ENCODE data around the gene ISG20L2.
A peak's percentile ranks its signal among the peaks of the same experiment; 100 is the strongest.

The ISG20L2 gene

DNA sequence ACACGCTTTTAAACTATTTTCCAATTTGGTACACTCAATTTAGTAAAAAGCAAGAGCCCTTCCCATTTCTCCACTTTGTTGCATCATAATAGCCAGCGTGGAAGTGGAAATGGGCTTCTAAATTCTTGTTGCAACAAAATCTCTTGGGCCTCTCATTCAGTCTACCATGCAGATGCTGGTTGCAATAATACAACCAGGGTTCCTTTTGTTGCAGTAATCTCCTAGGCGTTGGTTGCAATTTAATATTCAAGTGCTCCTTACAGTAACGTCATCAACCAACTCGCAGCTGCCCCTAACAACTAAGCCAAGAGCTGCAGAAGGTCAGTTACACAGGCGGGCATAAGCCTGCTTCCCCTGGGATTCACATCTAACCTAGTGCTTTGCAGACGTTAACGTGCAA, 25.7 kb upstream of the ISG20L2 start:
- DNase-seq (ENCODE audit: low read depth in 2 of 2, low spot score in 1 of 2), result no peak

DNA sequence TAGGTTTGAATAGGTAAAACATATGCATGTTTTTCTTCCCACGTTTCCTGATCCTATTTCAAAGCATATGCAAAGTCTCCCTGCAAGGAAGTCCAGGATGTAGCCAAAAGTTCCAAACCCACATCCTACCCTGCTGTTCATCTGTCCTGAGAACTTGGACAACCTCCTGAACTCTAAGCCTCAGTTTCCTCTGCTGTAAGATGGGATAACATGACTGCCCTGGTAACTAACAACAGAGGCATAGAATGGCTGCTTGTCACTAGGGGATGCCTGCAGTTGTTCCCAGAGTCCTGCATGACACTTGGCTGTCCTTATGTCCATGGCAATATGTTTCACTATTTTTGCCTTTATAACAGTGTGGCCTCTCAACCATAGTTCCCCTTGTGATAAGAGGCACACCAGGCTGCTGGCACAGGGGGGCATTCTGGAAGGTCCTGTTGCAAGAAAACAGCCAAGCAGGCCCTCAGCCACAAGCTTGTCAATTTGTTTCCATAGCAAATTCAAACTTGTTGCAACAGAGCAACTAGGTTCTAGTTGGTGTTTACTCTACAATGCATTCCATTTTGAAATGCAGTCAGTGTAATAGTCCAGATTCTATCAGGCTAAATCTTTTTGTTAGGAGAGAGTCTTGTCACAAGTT, 24.4 kb upstream of the ISG20L2 start:
- DNase-seq (ENCODE audit: low read depth in 2 of 2, low spot score in 1 of 2), result no peak

DNA sequence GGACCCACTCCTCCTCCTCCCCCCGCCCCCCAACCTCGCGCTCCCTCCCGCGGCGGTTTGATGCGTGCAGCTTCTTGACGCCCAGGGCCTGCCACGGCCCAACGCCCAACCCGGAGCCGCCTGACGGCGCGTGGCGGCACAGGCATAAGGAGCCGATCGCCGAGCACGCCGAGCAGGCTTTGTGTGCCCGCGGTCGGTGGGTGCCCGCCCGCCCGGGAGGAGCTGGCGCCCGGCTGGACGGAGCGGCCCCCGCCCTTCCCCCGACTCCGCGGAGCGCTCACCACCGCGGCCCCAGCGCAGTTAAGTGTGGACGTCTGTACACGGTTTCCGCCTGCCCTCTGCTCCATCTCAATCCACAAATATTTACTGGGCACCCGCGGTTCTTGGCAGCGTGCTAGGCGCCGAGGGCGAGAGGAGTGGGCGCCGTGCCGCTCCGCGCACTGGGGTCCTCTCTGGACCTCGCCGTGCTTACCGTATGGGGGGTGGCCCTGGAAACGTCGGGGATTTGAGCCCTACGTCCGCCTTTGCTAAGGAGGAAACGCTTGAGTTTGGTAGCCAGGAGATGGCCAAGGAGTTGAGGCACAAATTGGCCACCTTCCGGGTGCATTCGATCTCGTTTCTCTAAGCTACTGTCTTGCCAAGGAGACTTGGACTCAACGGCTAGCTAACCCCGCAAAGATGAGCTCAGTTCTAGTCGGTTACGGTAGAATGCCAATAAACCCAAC, 23.4 kb upstream of the ISG20L2 start:
- peak; percentile 92 to 97 for DNase-seq (ENCODE audit: low read depth in 2 of 2, low spot score in 1 of 2)

DNA sequence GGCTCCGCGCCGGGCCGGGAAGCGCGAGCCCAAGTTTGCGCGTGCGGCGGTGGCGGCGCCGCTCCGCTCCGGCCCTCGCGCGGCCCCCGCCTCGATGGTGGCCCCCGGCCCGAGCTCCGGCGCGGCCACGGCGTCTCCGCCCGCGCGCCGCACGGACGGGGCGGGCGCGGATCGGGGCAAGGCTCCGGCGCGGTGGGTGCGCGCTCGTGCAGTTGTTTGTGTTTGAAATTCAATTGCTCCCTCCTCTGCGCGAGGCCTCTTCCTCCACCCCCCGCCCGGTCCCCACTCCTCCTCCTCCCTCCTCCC, 22.8 kb upstream of the ISG20L2 start, which contains the start of gene HDGF:
TSS of gene HDGF (minus strand) at position 225 of the 306 bp plus-strand sequence. CDS start 246 bp downstream, outside the sequence.
- no peak for DNase-seq (ENCODE audit: low read depth in 2 of 2, low spot score in 1 of 2)

DNA sequence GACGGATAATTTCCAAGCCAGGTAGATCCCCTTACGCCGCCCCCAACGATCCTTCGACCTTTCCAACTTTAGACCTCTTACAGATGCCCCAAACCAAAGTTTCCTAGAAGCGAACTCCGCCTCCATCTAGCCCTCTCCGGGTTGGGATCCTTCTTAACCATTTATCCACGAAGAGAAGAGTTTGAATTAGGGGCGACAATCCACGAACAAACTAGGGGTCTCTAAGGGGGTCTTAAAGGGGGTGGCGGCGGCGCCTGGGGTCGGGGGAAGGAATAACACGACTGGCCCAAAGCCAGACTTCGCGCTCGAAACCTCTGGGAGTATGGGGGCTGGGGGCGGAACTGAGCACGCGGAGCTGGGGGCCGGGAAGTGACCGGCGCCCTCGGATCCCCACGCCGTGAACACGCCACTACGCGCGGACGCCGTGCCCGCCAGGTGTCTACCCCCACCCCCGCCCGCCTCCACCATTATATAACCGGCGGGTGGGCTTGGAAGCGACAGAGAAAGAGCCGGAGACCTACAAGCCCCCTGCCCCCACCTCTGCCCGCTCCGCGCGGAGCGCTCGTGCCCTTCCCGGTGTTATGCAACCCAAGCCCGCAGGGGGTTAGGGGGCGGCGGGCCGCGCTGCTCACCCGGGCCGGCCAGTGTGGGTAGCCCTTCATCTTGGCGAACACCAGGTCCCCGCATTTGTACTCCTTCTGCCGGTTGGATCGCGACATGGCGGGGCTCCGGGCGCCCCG, 22.3 kb upstream of the ISG20L2 start:
- DNase-seq (ENCODE audit: low read depth in 2 of 2, low spot score in 1 of 2), result no peak

DNA sequence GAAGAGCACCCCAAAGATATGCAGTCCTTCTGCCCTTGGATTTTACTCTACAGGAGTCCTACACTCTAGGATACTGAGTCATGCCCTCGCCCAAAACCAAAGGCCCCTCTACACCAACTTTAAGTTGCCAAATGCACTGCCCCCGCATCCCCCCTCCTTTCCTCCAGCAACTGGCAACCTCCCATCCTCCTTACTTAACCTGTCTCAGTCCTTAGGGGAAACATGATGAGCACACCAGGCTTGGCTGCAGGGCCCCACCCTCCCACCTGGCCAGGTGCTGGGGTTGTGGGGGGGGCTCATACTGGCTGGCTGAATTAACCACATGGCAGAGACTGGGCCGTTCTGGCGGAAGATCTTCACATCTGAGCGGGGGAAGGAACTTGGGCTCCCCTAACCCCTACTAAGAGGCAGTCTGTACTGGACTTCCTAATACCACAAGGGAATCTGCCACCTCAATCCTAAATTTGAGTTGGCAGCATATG, 21.7 kb upstream of the ISG20L2 start:
- no peak for DNase-seq (ENCODE audit: low read depth in 2 of 2, low spot score in 1 of 2)

DNA sequence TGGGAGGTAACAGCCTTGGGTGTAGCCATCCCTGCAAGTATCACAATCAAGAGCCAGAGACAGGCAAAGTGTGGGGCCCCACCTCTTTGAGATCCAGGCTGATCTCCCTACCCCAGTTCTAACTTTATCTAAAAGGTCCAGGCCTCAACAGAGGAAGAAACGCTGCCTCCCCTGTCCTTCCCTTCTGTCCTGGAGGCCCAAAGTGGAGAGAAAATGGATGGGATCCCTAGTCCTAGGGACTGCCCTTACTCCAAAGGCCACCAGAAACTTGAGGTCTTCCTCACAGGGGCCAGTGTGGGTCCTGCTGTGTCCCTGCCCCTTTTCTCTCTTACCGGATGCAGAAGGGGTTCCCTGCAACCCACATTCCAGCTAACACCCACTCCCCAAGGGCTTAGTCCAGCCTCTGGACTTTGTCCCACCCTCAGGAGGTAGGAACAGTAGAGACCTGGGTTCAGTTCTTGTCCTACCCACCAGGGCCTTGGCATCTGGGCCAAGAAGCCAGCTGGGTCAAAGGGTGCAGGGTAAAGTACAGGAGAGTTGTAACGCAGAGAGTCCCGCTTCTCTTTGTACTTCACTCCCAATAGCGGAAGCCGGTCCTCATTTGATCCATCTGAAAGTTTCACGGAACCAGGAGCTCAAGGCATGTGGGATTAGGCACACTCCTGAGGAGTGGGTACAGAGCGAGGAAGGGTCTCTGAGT, 21.0 kb upstream of the ISG20L2 start:
- no peak for DNase-seq (ENCODE audit: low read depth in 2 of 2, low spot score in 1 of 2)

DNA sequence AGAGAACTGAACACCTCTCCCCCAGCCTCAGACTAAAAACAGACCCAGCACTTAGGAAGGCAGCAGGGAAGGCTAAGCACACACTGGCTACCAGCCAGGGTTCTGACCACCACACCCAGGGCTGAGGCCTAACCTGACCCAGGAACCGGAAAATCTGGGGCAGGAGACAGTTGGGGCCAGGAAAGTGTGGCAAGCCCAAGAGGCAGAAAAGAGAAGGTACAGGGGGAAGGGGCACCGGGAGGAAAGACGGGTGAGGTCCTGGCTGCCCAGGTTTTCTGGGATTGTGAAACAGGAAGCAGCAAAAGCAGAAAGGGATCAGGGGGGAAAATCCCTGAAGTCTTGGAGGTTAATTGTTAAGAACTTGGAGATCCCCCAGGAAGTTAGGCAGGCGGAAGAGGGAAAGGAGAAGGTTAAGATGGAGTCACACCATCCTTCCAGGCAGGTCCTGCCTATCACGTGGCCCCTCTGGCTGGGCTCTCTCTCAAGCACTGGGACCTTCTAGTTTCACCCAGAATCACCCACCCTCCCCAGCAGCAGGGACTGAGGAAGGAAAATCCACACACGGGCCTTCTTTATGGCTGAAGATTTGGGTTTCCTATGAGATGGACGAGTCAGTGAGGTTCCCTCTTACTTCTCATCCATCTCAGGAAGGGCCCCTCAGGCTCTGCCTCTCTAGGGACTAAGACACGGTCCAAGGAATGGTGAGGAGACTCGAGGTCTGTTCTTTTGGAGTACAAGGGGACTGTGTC, 20.3 kb upstream of the ISG20L2 start:
- DNase-seq (ENCODE audit: low read depth in 2 of 2, low spot score in 1 of 2), result no peak

DNA sequence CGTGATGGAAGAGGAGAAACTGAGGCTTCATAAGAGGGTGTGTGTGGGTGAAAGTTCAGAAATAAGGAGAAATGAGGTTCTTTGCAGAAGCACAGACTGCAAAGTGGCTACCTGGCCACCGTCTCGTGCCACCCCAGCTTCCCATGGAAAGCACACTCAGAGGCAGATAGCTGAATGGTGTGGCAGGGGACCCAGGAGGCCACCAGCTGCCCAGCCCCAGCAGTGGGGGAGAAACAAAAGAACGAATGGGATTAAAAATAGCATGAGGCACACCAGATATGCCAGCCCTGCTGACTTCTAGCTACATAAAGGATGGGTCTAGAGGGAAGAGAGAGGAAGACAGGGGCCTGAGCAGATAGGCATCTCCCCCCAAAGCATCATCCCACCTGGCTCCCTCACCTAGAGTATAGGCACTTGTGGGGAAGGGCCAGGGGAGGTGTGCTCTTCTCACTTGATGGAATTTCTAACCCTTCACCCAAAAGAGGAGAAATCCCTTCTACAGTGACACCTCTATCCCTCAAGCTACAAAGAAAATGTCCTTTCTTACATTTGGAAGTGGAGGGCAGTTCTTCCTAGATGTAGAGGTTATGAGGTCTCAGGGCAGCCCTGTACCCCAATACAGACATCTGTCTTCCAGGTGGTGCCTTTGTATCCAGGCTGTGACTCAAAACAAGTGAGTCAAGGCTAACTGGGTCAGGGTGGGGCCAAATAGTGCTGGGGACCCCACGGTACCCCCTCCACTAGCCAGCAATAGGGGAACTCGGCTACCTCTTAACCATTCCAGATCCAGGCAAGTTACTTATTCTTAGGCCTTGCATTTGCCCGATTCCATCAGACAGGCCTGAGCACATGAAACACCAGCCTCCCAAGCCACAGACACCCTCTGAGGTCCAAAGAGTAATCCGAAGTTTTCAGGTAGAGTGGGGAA, 19.4 kb upstream of the ISG20L2 start:
- DNase-seq (ENCODE audit: low read depth in 2 of 2, low spot score in 1 of 2), result no peak

DNA sequence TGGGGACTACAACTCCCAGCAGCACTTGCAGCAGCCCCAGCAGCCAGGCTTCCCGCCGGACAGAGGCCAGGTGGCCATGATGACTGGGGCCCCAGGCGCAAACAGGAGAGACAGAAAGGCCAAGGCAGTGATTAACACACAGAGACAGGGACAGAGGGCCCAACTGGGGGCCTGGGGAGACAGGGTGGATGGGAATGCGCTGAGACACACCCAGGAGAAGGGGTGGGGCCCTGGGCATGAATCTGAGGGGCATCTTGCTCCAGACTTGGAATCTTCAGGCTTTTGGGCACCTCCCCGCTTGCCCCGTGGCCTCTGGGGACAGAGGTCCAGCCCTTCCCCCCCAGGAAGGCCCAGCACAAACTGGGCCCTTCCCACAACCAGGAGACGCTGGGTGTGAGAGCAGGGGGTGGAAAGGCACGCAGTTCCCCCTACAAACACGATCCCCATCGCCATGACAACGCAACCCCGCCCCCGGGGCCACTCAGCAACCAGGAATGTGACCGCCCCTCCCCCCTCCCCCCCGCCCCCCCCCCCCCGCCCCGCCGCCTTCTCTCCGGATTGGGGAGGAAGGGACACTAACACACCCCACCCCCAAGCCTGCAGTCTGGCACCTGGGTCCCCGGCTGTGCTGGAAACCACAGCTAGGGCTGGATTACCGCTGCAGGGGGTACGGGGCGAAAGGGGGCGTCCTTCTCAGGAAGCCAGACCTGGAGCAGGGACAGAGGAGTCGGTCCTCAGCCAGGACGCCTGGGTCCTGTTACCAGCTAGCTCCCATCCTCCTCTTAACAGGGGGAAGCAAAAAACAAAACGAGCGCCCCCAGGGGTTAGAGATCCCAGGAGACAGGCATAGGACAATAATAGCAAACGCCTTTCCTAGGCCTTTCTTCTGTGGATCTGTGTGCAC, 18.4 kb upstream of the ISG20L2 start:
- DNase-seq (ENCODE audit: low read depth in 2 of 2, low spot score in 1 of 2), result no peak

DNA sequence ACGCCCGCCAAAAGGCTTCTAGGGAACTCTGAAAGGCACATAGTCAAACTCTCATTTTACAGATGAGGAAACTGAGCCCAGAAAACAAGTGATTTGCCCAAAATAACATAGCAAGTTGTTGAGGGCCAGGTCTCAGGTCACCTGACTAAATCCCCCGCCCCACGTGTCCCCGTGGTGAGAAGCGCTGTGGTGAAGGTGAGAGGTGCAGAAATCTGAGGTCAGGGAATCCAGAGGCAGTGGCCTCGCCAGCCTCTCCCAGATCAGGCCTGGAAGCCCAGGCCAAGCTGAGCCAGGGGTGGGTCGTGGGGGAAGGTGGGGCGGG, 17.8 kb upstream of the ISG20L2 start:
- DNase-seq (ENCODE audit: low read depth in 2 of 2, low spot score in 1 of 2), result no peak

DNA sequence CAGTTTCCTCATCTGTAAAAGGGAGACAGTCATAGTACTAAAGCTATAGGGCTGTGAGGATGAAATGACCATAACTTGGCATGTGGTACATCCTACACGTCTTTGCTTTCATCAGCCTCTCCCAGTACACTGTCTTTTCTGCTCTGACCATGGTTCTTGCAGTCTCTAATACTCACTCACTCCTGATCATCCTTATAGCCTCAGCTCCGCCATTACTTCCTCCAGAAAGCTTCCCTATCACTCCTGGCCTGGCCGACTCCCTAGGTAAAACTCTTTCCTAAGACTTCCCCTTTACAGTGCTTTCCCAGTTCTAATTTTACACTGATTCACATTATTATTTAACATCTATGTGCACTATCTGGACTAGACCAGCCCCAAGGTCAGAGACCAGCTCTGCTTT, 17.3 kb upstream of the ISG20L2 start:
- DNase-seq (ENCODE audit: low read depth in 2 of 2, low spot score in 1 of 2), result no peak

DNA sequence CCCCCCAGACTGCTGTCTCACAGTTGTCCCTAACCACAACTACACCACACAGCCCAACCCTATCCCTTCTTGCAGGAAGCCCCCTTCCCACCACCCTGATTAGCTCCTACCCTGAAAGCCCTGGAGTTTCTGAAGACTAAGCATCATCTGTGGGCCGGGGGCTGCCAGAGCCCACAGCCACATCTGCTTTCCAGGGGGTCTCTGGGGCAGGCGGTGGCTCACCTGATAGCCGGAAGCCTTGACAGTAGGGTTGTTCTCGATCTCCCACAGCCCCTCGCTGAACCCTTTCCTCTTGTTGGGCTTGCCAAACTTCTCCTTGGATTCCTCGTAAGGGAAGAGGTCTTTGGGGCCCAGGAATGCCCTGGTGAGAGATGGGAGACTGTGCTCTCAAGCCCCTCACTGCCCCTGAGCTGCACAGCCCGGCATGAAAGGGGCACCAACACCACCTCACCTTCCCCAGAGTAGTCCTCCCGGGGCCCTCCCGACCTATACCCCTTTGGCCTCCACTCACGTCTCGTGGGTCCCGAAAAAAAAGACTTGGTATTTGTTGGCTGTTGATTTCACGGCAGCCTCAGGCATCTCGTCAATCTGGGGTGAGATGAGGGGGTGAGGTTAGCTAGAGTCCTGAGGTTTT, 16.3 kb upstream of the ISG20L2 start:
- no peak for DNase-seq (ENCODE audit: low read depth in 2 of 2, low spot score in 1 of 2)

DNA sequence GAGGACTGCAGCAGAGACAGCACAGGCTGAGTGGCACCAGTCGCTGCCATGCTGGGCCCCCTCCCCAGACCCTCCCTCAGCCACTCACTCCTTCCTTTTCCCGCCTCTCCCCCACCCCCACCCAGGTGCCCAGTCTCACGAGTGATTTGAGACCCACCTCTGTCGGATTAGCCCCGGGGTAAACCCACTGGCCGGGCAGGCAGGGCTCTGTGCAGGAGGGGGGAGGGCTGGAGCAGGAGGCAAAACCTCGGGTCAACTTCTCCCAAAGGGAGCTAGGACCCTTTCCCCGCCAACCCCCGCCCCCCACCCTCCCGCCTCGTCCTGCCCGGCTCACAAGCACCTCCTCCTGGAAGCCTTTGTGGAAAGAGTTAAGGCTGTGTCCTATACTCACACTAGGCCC, 15.8 kb upstream of the ISG20L2 start:
- DNase-seq (ENCODE audit: low read depth in 2 of 2, low spot score in 1 of 2), result no peak

DNA sequence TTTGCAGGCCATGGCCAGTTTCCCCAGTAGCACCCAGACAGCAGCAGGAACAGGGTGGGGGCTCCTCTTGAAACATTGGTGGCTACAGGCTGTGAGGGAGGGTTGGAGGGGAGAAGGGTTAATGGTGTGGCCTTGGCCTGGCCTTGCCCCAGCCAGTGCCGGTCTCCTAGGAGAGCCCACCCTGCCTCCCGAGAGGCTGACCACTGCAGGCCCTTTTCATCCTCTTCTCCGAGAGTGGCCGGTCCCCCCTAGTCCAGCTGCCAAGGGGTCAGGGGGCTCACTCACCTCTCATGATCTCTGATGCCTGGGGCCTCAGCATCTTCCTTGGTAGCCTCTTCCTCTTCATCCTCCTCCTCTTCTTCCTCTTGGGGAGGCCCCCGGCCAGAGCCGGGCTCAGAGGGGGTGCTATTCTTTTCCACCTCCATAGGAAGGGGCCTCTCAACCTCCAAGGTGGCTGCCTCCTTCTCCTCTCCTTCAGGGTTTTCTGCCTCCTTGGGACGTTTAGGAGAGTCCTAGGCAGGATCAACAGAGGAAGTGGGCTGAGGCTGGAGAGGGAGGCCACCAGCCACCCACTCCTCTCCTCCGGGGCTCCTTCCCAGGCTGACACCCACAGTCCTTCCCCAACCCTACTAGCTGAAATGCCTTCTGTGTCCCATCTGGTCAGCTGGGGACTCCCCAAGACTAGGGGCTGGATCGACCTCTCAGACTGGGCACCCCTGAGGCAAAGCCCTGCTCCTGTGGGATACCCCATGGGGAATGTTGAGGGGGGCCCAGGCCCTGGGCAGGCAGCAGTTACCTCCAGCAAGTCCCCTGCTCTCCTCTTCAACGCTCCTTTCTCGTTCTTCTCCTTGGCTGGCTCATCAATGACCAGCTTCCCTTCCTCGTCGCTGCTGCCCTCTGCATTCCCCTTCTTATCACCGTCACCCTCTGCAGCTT, 15.1 kb upstream of the ISG20L2 start:
- DNase-seq (ENCODE audit: low read depth in 2 of 2, low spot score in 1 of 2), result no peak

DNA sequence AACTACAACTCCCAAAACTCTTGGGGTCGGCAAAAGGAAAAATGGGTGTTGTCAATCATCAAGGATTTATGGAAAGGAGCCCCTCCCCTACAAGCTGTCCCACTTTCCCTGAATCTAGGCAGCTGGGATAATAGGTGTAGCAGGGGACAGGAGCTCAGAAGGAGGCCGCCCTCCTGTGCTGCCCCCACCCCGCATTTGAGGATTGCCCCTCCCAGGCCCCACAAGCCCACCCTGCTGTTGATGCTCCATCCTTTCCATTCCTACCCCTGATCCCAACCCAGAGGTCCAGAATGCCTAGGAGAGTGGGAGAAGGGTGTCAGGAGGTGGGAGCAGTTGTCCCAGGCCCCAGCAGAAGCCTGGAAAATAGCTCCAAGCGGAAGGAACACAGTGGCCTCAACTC, 14.2 kb upstream of the ISG20L2 start:
- no peak for DNase-seq (ENCODE audit: low read depth in 2 of 2, low spot score in 1 of 2)

DNA sequence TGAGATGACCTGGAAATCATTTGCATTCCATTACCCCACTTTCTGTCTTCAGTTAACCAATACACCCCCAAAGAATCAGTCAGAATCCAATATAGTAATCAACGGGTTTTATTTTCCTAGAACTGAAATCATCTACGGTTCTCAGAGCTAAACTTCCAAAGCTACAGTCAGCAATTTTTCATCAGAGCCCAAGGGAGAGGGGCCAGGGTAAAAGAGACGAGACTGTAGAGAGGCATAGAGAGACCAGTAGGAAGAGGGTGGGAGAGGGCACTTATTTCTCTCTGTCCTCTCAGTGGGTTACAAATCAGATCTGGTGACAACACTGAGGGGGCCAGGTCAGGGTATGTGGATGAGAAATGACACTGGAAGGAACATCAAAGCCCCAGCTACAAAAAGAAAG, 13.5 kb upstream of the ISG20L2 start:
- DNase-seq (ENCODE audit: low read depth in 2 of 2, low spot score in 1 of 2), result no peak
